Measurements from ENCODE around the gene CPA1. TPM values are rescaled to one million over a fixed set of nuclear protein-coding genes. Genes with fewer than 3 reads are reported as not detected.

CPA1 gene
- total and polyA plus RNA-seq, 2 donors = 0.14 to 0.21 TPM

GRCh38 chr7:130362251-130362816 lies 18.0 kb upstream of the CPA1 start:
- Histone ChIP-seq H3K36me3 (ENCODE audit: control insufficient read depth in 2 of 2, insufficient read depth in 2 of 2, low read length in 1 of 2) (peaks cover 0 to 12% of the 10 kb centered on the region in 2 donors), H3K4me1 (ENCODE audit: control insufficient read depth in 2 of 2, insufficient read depth in 2 of 2, low read length in 2 of 2) (peaks cover 29 to 48% of the 10 kb centered on the region in 2 donors), H3K27me3 (ENCODE audit: control insufficient read depth in 2 of 2, insufficient read depth in 1 of 2, low read length in 1 of 2) (no peaks in the 10 kb centered on the region), H3K4me3 (ENCODE audit: low read length in 2 of 2) (no peak overlapping the region), H3K9me3 (ENCODE audit: control insufficient read depth in 2 of 2, insufficient read depth in 1 of 2, low read length in 1 of 2) (peaks cover 6 to 16% of the 10 kb centered on the region in 2 donors), H3K27ac (ENCODE audit: low read depth in 1 of 2, low read length in 1 of 2) (no peak overlapping the region)
- WGBS = 98% methylated on average over 10 of the region's 10 CpGs
- DNase-seq (ENCODE audit: low read depth in 6 of 9, low spot score in 9 of 9) = no peak

- Histone ChIP-seq H3K36me3 (ENCODE audit: control insufficient read depth in 2 of 2, insufficient read depth in 2 of 2, low read length in 1 of 2) (peaks cover 0 to 12% of the 10 kb centered on the region in 2 donors), H3K9me3 (ENCODE audit: control insufficient read depth in 2 of 2, insufficient read depth in 1 of 2, low read length in 1 of 2) (peaks cover 6 to 16% of the 10 kb centered on the region in 2 donors), H3K4me1 (ENCODE audit: control insufficient read depth in 2 of 2, insufficient read depth in 2 of 2, low read length in 2 of 2) (peaks cover 38 to 57% of the 10 kb centered on the region in 2 donors), H3K27ac (ENCODE audit: low read depth in 1 of 2, low read length in 1 of 2) (no peak overlapping the region), H3K4me3 (ENCODE audit: low read length in 2 of 2) (no peak overlapping the region), H3K27me3 (ENCODE audit: control insufficient read depth in 2 of 2, insufficient read depth in 1 of 2, low read length in 1 of 2) (no peaks in the 10 kb centered on the region)
- 90% methylated on average over 8 of the region's 8 CpGs for WGBS
- DNase-seq (ENCODE audit: low read depth in 6 of 9, low spot score in 9 of 9) = no peak
Observed at GRCh38 chr7:130363026-130363847, 17.1 kb upstream of the CPA1 start.

GRCh38 chr7:130364451-130364850 lies 15.8 kb upstream of the CPA1 start:
- peak overlapping the region in 1 of 2 donors; percentile 100 for H3K27ac ChIP-seq (ENCODE audit: low read depth in 1 of 2, low read length in 1 of 2)
- peaks cover 50 to 70% of the 10 kb centered on the region in 2 donors for H3K4me1 ChIP-seq (ENCODE audit: control insufficient read depth in 2 of 2, insufficient read depth in 2 of 2, low read length in 2 of 2)
- WGBS = 97% methylated on average over 4 of the region's 4 CpGs
- peaks cover 0 to 6% of the 10 kb centered on the region in 2 donors for H3K36me3 ChIP-seq (ENCODE audit: control insufficient read depth in 2 of 2, insufficient read depth in 2 of 2, low read length in 1 of 2)
- H3K4me3 ChIP-seq (ENCODE audit: low read length in 2 of 2) = no peak overlapping the region
- no peaks in the 10 kb centered on the region for H3K27me3 ChIP-seq (ENCODE audit: control insufficient read depth in 2 of 2, insufficient read depth in 1 of 2, low read length in 1 of 2)
- peaks cover 3 to 9% of the 10 kb centered on the region in 2 donors for H3K9me3 ChIP-seq (ENCODE audit: control insufficient read depth in 2 of 2, insufficient read depth in 1 of 2, low read length in 1 of 2)
- no peak for DNase-seq (ENCODE audit: low read depth in 6 of 9, low spot score in 9 of 9)

GRCh38 chr7:130365088-130365487 lies 15.2 kb upstream of the CPA1 start:
- Histone ChIP-seq H3K27me3 (ENCODE audit: control insufficient read depth in 2 of 2, insufficient read depth in 1 of 2, low read length in 1 of 2) (no peaks in the 10 kb centered on the region), H3K4me3 (ENCODE audit: low read length in 2 of 2) (no peak overlapping the region), H3K4me1 (ENCODE audit: control insufficient read depth in 2 of 2, insufficient read depth in 2 of 2, low read length in 2 of 2) (peaks cover 56 to 76% of the 10 kb centered on the region in 2 donors), H3K9me3 (ENCODE audit: control insufficient read depth in 2 of 2, insufficient read depth in 1 of 2, low read length in 1 of 2) (peaks cover 1 to 3% of the 10 kb centered on the region in 2 donors), H3K27ac (ENCODE audit: low read depth in 1 of 2, low read length in 1 of 2) (peak overlapping the region in 1 of 2 donors; percentile 100), H3K36me3 (ENCODE audit: control insufficient read depth in 2 of 2, insufficient read depth in 2 of 2, low read length in 1 of 2) (peaks cover 0 to 6% of the 10 kb centered on the region in 2 donors)
- peak in 1 of 9 donors; percentile 38 for DNase-seq (ENCODE audit: low read depth in 6 of 9, low spot score in 9 of 9)
- WGBS = 92% methylated on average over 2 of the region's 2 CpGs

- Histone ChIP-seq H3K4me1 (ENCODE audit: control insufficient read depth in 2 of 2, insufficient read depth in 2 of 2, low read length in 2 of 2) (peaks cover 57 to 82% of the 10 kb centered on the region in 2 donors), H3K27me3 (ENCODE audit: control insufficient read depth in 2 of 2, insufficient read depth in 1 of 2, low read length in 1 of 2) (no peaks in the 10 kb centered on the region), H3K9me3 (ENCODE audit: control insufficient read depth in 2 of 2, insufficient read depth in 1 of 2, low read length in 1 of 2) (no peaks in the 10 kb centered on the region), H3K36me3 (ENCODE audit: control insufficient read depth in 2 of 2, insufficient read depth in 2 of 2, low read length in 1 of 2) (peaks cover 0 to 6% of the 10 kb centered on the region in 2 donors), H3K27ac (ENCODE audit: low read depth in 1 of 2, low read length in 1 of 2) (peak overlapping the region; percentile 95 to 100), H3K4me3 (ENCODE audit: low read length in 2 of 2) (peak overlapping the region; percentile 39 to 46)
- WGBS = 30% methylated on average over 15 of the region's 15 CpGs
- peak; percentile 80 to 97 (median 86) for DNase-seq (ENCODE audit: low read depth in 6 of 9, low spot score in 9 of 9)
Observed at GRCh38 chr7:130365511-130366441, 14.5 kb upstream of the CPA1 start.

- 92% methylated on average over 6 of the region's 6 CpGs for WGBS
- Histone ChIP-seq H3K36me3 (ENCODE audit: control insufficient read depth in 2 of 2, insufficient read depth in 2 of 2, low read length in 1 of 2) (peaks cover 0 to 1% of the 10 kb centered on the region in 2 donors), H3K4me3 (ENCODE audit: low read length in 2 of 2) (peak overlapping the region in 1 of 2 donors; percentile 39), H3K9me3 (ENCODE audit: control insufficient read depth in 2 of 2, insufficient read depth in 1 of 2, low read length in 1 of 2) (peaks cover 0 to 4% of the 10 kb centered on the region in 2 donors), H3K4me1 (ENCODE audit: control insufficient read depth in 2 of 2, insufficient read depth in 2 of 2, low read length in 2 of 2) (peaks cover 60 to 89% of the 10 kb centered on the region in 2 donors), H3K27me3 (ENCODE audit: control insufficient read depth in 2 of 2, insufficient read depth in 1 of 2, low read length in 1 of 2) (no peaks in the 10 kb centered on the region), H3K27ac (ENCODE audit: low read depth in 1 of 2, low read length in 1 of 2) (peak overlapping the region; percentile 95 to 100)
- peak in 1 of 9 donors; percentile 48 for DNase-seq (ENCODE audit: low read depth in 6 of 9, low spot score in 9 of 9)
Observed at GRCh38 chr7:130366564-130366963, 13.7 kb upstream of the CPA1 start.

- DNase-seq (ENCODE audit: low read depth in 6 of 9, low spot score in 9 of 9) = peak in 4 of 9 donors; percentile 25 to 84 (median 46)
- peak overlapping the region; percentile 3 to 39 for H3K4me3 ChIP-seq (ENCODE audit: low read length in 2 of 2)
- no peaks in the 10 kb centered on the region for H3K36me3 ChIP-seq (ENCODE audit: control insufficient read depth in 2 of 2, insufficient read depth in 2 of 2, low read length in 1 of 2)
- WGBS = 85% methylated on average over 13 of the region's 13 CpGs
- H3K4me1 ChIP-seq (ENCODE audit: control insufficient read depth in 2 of 2, insufficient read depth in 2 of 2, low read length in 2 of 2) = peaks cover 60 to 96% of the 10 kb centered on the region in 2 donors
- H3K9me3 ChIP-seq (ENCODE audit: control insufficient read depth in 2 of 2, insufficient read depth in 1 of 2, low read length in 1 of 2) = peaks cover 0 to 6% of the 10 kb centered on the region in 2 donors
- H3K27ac ChIP-seq (ENCODE audit: low read depth in 1 of 2, low read length in 1 of 2) = peak overlapping the region; percentile 95 to 100
- no peaks in the 10 kb centered on the region for H3K27me3 ChIP-seq (ENCODE audit: control insufficient read depth in 2 of 2, insufficient read depth in 1 of 2, low read length in 1 of 2)
Observed at GRCh38 chr7:130367088-130367755, 13.1 kb upstream of the CPA1 start.

All from thymus (tissue), 11 donors.